Panc1 (cell line): Measurements from ENCODE around the gene MAP4. TPM values are rescaled to one million over a fixed set of nuclear protein-coding genes. Genes with fewer than 3 reads are reported as not detected.

ENCODE experiments used
- ATAC-seq: fragments of 200-7000 bp; cut with Tn5 transposase; 2 replicates; pipeline ENCODE4 v1.9.1; 2020; ENCODE audit warnings: mild to moderate bottlenecking, moderate library complexity
- BruUV-seq: library from RNA; stranded (reverse); fragments of 400-500 nt; replicated peaks from 2 replicates; lab custom pipeline; 2021; lab: Mats Ljungman, UMichigan
- CTCF ChIA-PET: fragments of 300-600 bp; sonication (Branson Sonifier 250); formaldehyde crosslinking; loops from one replicate; lab custom pipeline; 2022; ENCODE audit warnings: antibody characterized with exemption; lab: Charles Lee
- POLR2A ChIA-PET: fragments of 300-600 bp; sonication (Branson Sonifier 250); formaldehyde crosslinking; loops from one replicate; lab custom pipeline; 2022; ENCODE audit warnings: antibody characterized with exemption; lab: Charles Lee
- DNase-seq: peaks from one replicate; pipeline ENCODE4 v3.0.0-alpha.2; 2010; ENCODE audit warnings: low read depth, low spot score
- H3K27ac ChIP-seq: 2 replicates; pipeline ENCODE4 v1.5.1; 2011; ENCODE audit warnings: mild to moderate bottlenecking, low read length, inconsistent platforms
- H3K27me3 ChIP-seq: fragments of 200-500 bp; sonication (Bioruptor generic); 2 replicates; pipeline ENCODE4 v1.6.0; 2014; ENCODE audit warnings: low read length, inconsistent platforms; ENCODE audit not compliant: control insufficient read depth, insufficient read depth
- H3K36me3 ChIP-seq: fragments of 200-500 bp; sonication (Bioruptor generic); 2 replicates; pipeline ENCODE4 v1.5.1; 2014; ENCODE audit warnings: inconsistent platforms, mild to moderate bottlenecking, low read length, moderate library complexity; ENCODE audit not compliant: control insufficient read depth, insufficient read depth
- H3K4me1 ChIP-seq: 2 replicates; pipeline ENCODE4 v1.5.1; 2011; ENCODE audit warnings: inconsistent platforms, mild to moderate bottlenecking, low read length, moderate library complexity; ENCODE audit not compliant: control insufficient read depth, insufficient read depth
- H3K4me3 ChIP-seq, 2 experiments: 2 replicates each; pipeline ENCODE4 v1.5.1; 2011 to 2012; ENCODE audit warnings: low read depth in 2 of 2, low read length in 2 of 2, mild to moderate bottlenecking in 2 of 2, inconsistent platforms in 1 of 2, moderate library complexity in 1 of 2
- H3K9me3 ChIP-seq: fragments of 200-500 bp; sonication (Bioruptor generic); 2 replicates; pipeline ENCODE4 v1.5.1; 2014; ENCODE audit warnings: low read depth, mild to moderate bottlenecking, inconsistent platforms, low read length, moderate library complexity; ENCODE audit not compliant: control insufficient read depth, insufficient read depth
- POLR2AphosphoS5 ChIP-seq: IDR thresholded peaks from 2 replicates; pipeline ENCODE4 v1.6.1; 2012; ENCODE audit warnings: mild to moderate bottlenecking, low read depth, low read length, moderate library complexity
- SIN3A ChIP-seq: IDR thresholded peaks from 2 replicates; pipeline ENCODE4 v1.6.1; 2012; ENCODE audit warnings: low read depth, mild to moderate bottlenecking, low read length, moderate library complexity, borderline replicate concordance; ENCODE audit not compliant: insufficient read depth
- TCF7L2 ChIP-seq: IDR thresholded peaks from 2 replicates; pipeline ENCODE4 v1.6.1; 2011; ENCODE audit warnings: mild to moderate bottlenecking, low read depth, low read length, inconsistent platforms
- in situ Hi-C: cut with HindIII; loops from 2 replicates; pipeline ENCODE4 v1.10.0; 2016; ENCODE audit warnings: low sequenced_read_pairs, low pct_unique_long_range_greater_than_20kb
- intact Hi-C: fragments of 100-400 bp; cut with micrococcal nuclease; formaldehyde crosslinking; loops from one replicate; pipeline ENCODE4 v1.10.0; 2022; ENCODE audit not compliant: unreplicated experiment
- total RNA-seq: library from RNA; stranded (reverse); gene quantifications from one replicate; pipeline ENCODE4 v1.2.1, GENCODE V29; 2021; ENCODE audit not compliant: unreplicated experiment
- TF ChIP-seq, protein P1 (sequence below), 2 experiments: IDR thresholded peaks; 2 replicates each; pipeline ENCODE4 v1.6.1; 2011 to 2012; ENCODE audit warnings: low read depth in 2 of 2, control low read depth in 1 of 2, low read length in 1 of 2, mild to moderate bottlenecking in 1 of 2, moderate library complexity in 1 of 2; ENCODE audit not compliant: insufficient read depth in 1 of 2
- TF ChIP-seq, protein P2 (sequence below): fragments of 450-650 bp; IDR thresholded peaks from 2 replicates; pipeline ENCODE4 v1.5.1; 2017; ENCODE audit warnings: mild to moderate bottlenecking

The MAP4 gene
- total RNA-seq, 1 experiment from 2014 or later: 150 TPM

DNA sequence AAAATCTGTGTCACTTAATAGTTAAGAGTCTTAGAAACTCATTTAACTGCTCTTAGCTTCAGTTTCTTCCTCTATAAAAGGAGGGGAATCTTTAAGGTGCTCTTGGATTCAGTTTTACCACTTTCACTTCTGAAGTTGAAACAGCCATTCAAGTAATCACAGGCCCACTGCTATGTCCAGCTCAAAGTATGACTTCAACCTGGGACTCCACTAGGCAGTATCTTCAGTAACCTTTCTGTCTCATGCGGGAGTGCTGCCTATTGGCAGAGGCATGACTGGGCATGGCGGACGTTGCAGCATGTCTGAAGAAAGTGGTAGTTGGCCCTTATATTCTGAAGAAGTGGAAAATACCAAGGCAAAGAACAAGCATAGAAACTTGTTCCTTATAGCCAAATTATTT is 121.0 kb downstream of the MAP4 start:
- ChIA-PET POLR2A (no interaction called here), CTCF (no interaction called here)
- no peak for DNase-seq
- H3K36me3 ChIP-seq: no peaks in the 10 kb centered on the region
- BruUV-seq: no TSS peak
- H3K27ac ChIP-seq: no peak overlapping the region
- TF ChIP-seq POLR2AphosphoS5: no peak
- no peak for TF ChIP-seq TCF7L2
- TF ChIP-seq SIN3A: no peak
- TF ChIP-seq, protein P1, sequence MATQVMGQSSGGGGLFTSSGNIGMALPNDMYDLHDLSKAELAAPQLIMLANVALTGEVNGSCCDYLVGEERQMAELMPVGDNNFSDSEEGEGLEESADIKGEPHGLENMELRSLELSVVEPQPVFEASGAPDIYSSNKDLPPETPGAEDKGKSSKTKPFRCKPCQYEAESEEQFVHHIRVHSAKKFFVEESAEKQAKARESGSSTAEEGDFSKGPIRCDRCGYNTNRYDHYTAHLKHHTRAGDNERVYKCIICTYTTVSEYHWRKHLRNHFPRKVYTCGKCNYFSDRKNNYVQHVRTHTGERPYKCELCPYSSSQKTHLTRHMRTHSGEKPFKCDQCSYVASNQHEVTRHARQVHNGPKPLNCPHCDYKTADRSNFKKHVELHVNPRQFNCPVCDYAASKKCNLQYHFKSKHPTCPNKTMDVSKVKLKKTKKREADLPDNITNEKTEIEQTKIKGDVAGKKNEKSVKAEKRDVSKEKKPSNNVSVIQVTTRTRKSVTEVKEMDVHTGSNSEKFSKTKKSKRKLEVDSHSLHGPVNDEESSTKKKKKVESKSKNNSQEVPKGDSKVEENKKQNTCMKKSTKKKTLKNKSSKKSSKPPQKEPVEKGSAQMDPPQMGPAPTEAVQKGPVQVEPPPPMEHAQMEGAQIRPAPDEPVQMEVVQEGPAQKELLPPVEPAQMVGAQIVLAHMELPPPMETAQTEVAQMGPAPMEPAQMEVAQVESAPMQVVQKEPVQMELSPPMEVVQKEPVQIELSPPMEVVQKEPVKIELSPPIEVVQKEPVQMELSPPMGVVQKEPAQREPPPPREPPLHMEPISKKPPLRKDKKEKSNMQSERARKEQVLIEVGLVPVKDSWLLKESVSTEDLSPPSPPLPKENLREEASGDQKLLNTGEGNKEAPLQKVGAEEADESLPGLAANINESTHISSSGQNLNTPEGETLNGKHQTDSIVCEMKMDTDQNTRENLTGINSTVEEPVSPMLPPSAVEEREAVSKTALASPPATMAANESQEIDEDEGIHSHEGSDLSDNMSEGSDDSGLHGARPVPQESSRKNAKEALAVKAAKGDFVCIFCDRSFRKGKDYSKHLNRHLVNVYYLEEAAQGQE (IDR thresholded peaks at IDR 0.05; ENCODE audit: insufficient read depth in 1 of 2, low read depth in 2 of 2, low read length in 1 of 2): no peak
- TF ChIP-seq, protein P2, sequence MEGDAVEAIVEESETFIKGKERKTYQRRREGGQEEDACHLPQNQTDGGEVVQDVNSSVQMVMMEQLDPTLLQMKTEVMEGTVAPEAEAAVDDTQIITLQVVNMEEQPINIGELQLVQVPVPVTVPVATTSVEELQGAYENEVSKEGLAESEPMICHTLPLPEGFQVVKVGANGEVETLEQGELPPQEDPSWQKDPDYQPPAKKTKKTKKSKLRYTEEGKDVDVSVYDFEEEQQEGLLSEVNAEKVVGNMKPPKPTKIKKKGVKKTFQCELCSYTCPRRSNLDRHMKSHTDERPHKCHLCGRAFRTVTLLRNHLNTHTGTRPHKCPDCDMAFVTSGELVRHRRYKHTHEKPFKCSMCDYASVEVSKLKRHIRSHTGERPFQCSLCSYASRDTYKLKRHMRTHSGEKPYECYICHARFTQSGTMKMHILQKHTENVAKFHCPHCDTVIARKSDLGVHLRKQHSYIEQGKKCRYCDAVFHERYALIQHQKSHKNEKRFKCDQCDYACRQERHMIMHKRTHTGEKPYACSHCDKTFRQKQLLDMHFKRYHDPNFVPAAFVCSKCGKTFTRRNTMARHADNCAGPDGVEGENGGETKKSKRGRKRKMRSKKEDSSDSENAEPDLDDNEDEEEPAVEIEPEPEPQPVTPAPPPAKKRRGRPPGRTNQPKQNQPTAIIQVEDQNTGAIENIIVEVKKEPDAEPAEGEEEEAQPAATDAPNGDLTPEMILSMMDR: no peak
- in situ Hi-C loops (no loop called here), intact Hi-C loops (no loop called here)
- no peak for ATAC-seq
- H3K27me3 ChIP-seq: no peaks in the 10 kb centered on the region
- no peak overlapping the region for H3K4me3 ChIP-seq
- no peaks in the 10 kb centered on the region for H3K9me3 ChIP-seq
- H3K4me1 ChIP-seq: no peaks in the 10 kb centered on the region

DNA sequence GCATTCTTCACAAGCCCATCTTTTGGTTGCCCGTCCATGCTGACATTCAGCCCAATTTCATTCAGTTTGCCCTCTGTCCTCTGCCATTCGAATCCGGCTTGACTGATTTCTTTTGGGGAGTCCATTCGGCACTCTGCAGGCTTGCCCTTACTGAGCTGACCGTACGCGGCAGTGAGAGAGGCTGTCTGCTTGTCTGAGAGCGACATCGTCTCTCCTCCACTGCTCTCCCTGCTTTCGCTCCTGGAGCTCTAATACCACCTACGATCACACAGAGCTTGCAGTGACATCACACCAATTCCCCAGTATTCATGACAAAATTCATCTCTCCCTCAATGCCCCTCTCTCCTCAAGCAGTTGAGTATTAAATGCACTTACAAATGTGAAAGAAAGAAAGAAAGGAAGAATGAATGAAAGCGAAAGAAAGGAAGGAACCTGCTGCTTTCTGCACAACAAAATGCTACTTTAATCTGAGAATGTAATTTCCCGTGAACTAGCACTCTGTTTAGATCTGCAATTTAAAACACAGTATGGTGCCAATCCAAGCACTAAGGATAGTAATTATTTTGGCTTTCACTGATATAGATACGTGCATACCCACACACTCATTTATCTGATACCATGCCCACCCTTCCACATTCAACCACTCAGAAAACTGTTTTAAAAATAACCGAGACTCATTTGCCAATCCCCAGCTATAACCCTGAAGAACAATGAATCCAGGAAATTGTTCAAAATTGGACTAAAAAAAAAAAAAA is 123.8 kb downstream of the MAP4 start:
- no peak for DNase-seq
- no peak for ATAC-seq
- TSS peak; percentile 26 for BruUV-seq
- Histone ChIP-seq H3K27ac (no peak overlapping the region), H3K36me3 (no peaks in the 10 kb centered on the region), H3K9me3 (no peaks in the 10 kb centered on the region), H3K4me3 (no peak overlapping the region), H3K27me3 (no peaks in the 10 kb centered on the region), H3K4me1 (no peaks in the 10 kb centered on the region)
- TF ChIP-seq, protein P2: no peak
- TF ChIP-seq TCF7L2 (no peak), SIN3A (no peak), POLR2AphosphoS5 (no peak)
- TF ChIP-seq, protein P1 (IDR thresholded peaks at IDR 0.05; ENCODE audit: insufficient read depth in 1 of 2, low read depth in 2 of 2, low read length in 1 of 2): no peak
- in situ Hi-C loops (no loop called here), intact Hi-C loops (no loop called here)
- POLR2A ChIA-PET: interaction anchor here (0.6 kb wide), 2 partner anchors 12 to 127 kb away, joined by 4 to 5 read pairs; no protein-coding TSS in a partner anchor
- CTCF ChIA-PET: no interaction called here
